Liver (tissue), 9 donors: ENCODE measurements around the gene RASGRP1. TPM values are rescaled to one million over a fixed set of nuclear protein-coding genes. Genes with fewer than 3 reads are reported as not detected.

Experiments
- DNase-seq: peaks from one replicate; pipeline ENCODE4 v3.0.0-alpha.2; 2017; ENCODE audit warnings: low spot score
- H3K27ac ChIP-seq, 2 donors: one replicate each; pipeline ENCODE4 v1.7.0; 2013; ENCODE audit warnings: inconsistent platforms in 2 of 2, low read length in 2 of 2, control low read depth in 1 of 2, low read depth in 1 of 2, mild to moderate bottlenecking in 1 of 2
- H3K27me3 ChIP-seq, 4 donors: one replicate each; pipeline versions ENCODE4 v1.6.1 to v1.7.0; 2013; ENCODE audit warnings: low read length in 3 of 4, inconsistent platforms in 1 of 4, mild to moderate bottlenecking in 1 of 4, moderate library complexity in 1 of 4; ENCODE audit not compliant: control insufficient read depth in 4 of 4, insufficient read depth in 4 of 4
- H3K36me3 ChIP-seq, 4 donors: one replicate each; pipeline versions ENCODE4 v1.6.1 to v1.7.0; 2013; ENCODE audit warnings: low read length in 3 of 4, mild to moderate bottlenecking in 3 of 4, low read depth in 1 of 4, moderate library complexity in 1 of 4; ENCODE audit not compliant: control insufficient read depth in 4 of 4, insufficient read depth in 3 of 4
- H3K4me1 ChIP-seq, 4 donors: one replicate each; pipeline versions ENCODE4 v1.6.1 to v1.7.0; 2013; ENCODE audit warnings: low read length in 3 of 4, mild to moderate bottlenecking in 3 of 4, moderate library complexity in 1 of 4; ENCODE audit not compliant: control insufficient read depth in 4 of 4, insufficient read depth in 4 of 4
- H3K4me3 ChIP-seq, 3 donors: one replicate each; pipeline versions ENCODE4 v1.6.1 to v1.7.0; 2013; ENCODE audit warnings: low read length in 3 of 3, control low read depth in 1 of 3, low read depth in 1 of 3, mild to moderate bottlenecking in 1 of 3
- H3K9ac ChIP-seq, 2 donors: one replicate each; pipeline ENCODE4 v1.7.0; 2013; ENCODE audit warnings: low read length in 2 of 2, mild to moderate bottlenecking in 2 of 2, moderate library complexity in 2 of 2, control low read depth in 1 of 2, low read depth in 1 of 2
- H3K9me3 ChIP-seq, 4 donors: one replicate each; pipeline versions ENCODE4 v1.6.1 to v1.7.0; 2013; ENCODE audit warnings: low read length in 3 of 4; ENCODE audit not compliant: control insufficient read depth in 4 of 4
- ATF3 ChIP-seq: IDR thresholded peaks from 2 replicates; pipeline ENCODE4 v1.6.1; 2016; ENCODE audit warnings: antibody characterized with exemption
- CTCF ChIP-seq: fragments of 150-350 bp; IDR thresholded peaks from 2 replicates; pipeline ENCODE4 v1.5.1; 2017; ENCODE audit warnings: improper control_type of control experiment, low read depth, low read length; ENCODE audit not compliant: missing input control
- EGR1 ChIP-seq, 2 donors: IDR thresholded peaks; 2 replicates each; pipeline ENCODE4 v1.6.1; 2016 to 2018; ENCODE audit warnings: antibody characterized with exemption in 2 of 2, low read depth in 2 of 2
- FOXA2 ChIP-seq: IDR thresholded peaks from 2 replicates; pipeline ENCODE4 v1.6.1; 2016; ENCODE audit warnings: antibody characterized with exemption
- HNF4G ChIP-seq: IDR thresholded peaks from 2 replicates; pipeline ENCODE4 v1.6.1; 2016; ENCODE audit warnings: antibody characterized with exemption
- JUND ChIP-seq, 2 donors: IDR thresholded peaks; 2 replicates each; pipeline ENCODE4 v1.6.1; 2016; ENCODE audit warnings: antibody characterized with exemption in 2 of 2
- NR2F2 ChIP-seq: IDR thresholded peaks from 2 replicates; pipeline ENCODE4 v1.6.1; 2016; ENCODE audit warnings: antibody characterized with exemption
- RAD21 ChIP-seq, 2 donors: IDR thresholded peaks; 2 replicates each; pipeline ENCODE4 v1.6.1; 2016; ENCODE audit warnings: antibody characterized with exemption in 2 of 2, mild to moderate bottlenecking in 2 of 2
- RXRA ChIP-seq, 2 donors: IDR thresholded peaks; 2 replicates each; pipeline ENCODE4 v1.6.1; 2017 to 2018; ENCODE audit warnings: antibody characterized with exemption in 2 of 2, mild to moderate bottlenecking in 1 of 2
- TAF1 ChIP-seq: conservative IDR thresholded peaks from 2 replicates; pipeline ENCODE4 v1.6.1; 2016; ENCODE audit warnings: antibody characterized with exemption, mild to moderate bottlenecking
- WGBS: extraction: QIAGEN DNeasy Blood & Tissue Kit; methylation state at CpG from one replicate; pipeline ENCODE4 v1.1.7; 2013; 5-methylcytosine and 5-hydroxymethylcytosine counted together
- polyA plus RNA-seq, 2 donors: library from polyadenylated mRNA; stranded (reverse) in 1 of 2; unstranded in 1 of 2; fragments of 200-250 nt in 1 of 2; fragments of >200 nt in 1 of 2; fragmentation: Nextera tagmentation in 1 of 2; extraction: Ambion mirVana in 1 of 2; gene quantifications; one replicate each; pipeline versions ENCODE4 v1.2.1 to v1.2.3, GENCODE V29; 2013 to 2015
- total RNA-seq, 2 donors: library from RNA; depleted of rRNA; stranded (reverse); fragments of >200 nt; gene quantifications; one replicate each; pipeline ENCODE4 v1.2.3, GENCODE V29; 2014
- TF ChIP-seq, protein P1 (sequence below): IDR thresholded peaks from 2 replicates; pipeline ENCODE4 v1.6.1; 2016; ENCODE audit warnings: antibody characterized with exemption
- TF ChIP-seq, protein P2 (sequence below): IDR thresholded peaks from 2 replicates; pipeline ENCODE4 v1.6.1; 2016; ENCODE audit warnings: antibody characterized with exemption
- TF ChIP-seq, protein P3 (sequence below): IDR thresholded peaks from 2 replicates; pipeline ENCODE4 v1.6.1; 2016; ENCODE audit warnings: antibody characterized with exemption, mild to moderate bottlenecking
- donor health status: healthy.
- donor health status: healthy.
- donor health status: healthy.
- donor health status: healthy.
- donor health status: healthy.

RASGRP1 gene
- total and polyA plus RNA-seq, 4 donors, result 0.17 to 0.75 (median 0.47) TPM

GRCh38 chr15:38611228-38611627 is 46.6 kb upstream of the RASGRP1 start (continued):
- no peak for TF ChIP-seq ATF3
- TF ChIP-seq TAF1, result no peak
- TF ChIP-seq JUND (IDR thresholded peaks at IDR 0.05), result no peak
- TF ChIP-seq CTCF, result no peak
- TF ChIP-seq, protein P1, sequence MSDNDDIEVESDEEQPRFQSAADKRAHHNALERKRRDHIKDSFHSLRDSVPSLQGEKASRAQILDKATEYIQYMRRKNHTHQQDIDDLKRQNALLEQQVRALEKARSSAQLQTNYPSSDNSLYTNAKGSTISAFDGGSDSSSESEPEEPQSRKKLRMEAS, result no peak

- Histone ChIP-seq H3K36me3 (no peaks in the 10 kb centered on the region), H3K4me1 (no peaks in the 10 kb centered on the region), H3K27me3 (no peaks in the 10 kb centered on the region), H3K9me3 (peaks cover 0 to 4% (median 0%) of the 10 kb centered on the region in 4 donors), H3K9ac (no peak overlapping the region), H3K27ac (no peak overlapping the region), H3K4me3 (no peak overlapping the region)
- no peak for DNase-seq
- TF ChIP-seq, protein P2, sequence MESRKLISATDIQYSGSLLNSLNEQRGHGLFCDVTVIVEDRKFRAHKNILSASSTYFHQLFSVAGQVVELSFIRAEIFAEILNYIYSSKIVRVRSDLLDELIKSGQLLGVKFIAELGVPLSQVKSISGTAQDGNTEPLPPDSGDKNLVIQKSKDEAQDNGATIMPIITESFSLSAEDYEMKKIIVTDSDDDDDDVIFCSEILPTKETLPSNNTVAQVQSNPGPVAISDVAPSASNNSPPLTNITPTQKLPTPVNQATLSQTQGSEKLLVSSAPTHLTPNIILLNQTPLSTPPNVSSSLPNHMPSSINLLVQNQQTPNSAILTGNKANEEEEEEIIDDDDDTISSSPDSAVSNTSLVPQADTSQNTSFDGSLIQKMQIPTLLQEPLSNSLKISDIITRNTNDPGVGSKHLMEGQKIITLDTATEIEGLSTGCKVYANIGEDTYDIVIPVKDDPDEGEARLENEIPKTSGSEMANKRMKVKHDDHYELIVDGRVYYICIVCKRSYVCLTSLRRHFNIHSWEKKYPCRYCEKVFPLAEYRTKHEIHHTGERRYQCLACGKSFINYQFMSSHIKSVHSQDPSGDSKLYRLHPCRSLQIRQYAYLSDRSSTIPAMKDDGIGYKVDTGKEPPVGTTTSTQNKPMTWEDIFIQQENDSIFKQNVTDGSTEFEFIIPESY, result no peak
- no peak for TF ChIP-seq HNF4G
- TF ChIP-seq RXRA (IDR thresholded peaks at IDR 0.05), result no peak
- no peak for TF ChIP-seq RAD21 (IDR thresholded peaks at IDR 0.05)
- TF ChIP-seq, protein P3, sequence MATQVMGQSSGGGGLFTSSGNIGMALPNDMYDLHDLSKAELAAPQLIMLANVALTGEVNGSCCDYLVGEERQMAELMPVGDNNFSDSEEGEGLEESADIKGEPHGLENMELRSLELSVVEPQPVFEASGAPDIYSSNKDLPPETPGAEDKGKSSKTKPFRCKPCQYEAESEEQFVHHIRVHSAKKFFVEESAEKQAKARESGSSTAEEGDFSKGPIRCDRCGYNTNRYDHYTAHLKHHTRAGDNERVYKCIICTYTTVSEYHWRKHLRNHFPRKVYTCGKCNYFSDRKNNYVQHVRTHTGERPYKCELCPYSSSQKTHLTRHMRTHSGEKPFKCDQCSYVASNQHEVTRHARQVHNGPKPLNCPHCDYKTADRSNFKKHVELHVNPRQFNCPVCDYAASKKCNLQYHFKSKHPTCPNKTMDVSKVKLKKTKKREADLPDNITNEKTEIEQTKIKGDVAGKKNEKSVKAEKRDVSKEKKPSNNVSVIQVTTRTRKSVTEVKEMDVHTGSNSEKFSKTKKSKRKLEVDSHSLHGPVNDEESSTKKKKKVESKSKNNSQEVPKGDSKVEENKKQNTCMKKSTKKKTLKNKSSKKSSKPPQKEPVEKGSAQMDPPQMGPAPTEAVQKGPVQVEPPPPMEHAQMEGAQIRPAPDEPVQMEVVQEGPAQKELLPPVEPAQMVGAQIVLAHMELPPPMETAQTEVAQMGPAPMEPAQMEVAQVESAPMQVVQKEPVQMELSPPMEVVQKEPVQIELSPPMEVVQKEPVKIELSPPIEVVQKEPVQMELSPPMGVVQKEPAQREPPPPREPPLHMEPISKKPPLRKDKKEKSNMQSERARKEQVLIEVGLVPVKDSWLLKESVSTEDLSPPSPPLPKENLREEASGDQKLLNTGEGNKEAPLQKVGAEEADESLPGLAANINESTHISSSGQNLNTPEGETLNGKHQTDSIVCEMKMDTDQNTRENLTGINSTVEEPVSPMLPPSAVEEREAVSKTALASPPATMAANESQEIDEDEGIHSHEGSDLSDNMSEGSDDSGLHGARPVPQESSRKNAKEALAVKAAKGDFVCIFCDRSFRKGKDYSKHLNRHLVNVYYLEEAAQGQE, result no peak
- WGBS, result 79% methylated on average over 7 of the region's 7 CpGs
Observed at GRCh38 chr15:38610748-38611147, 46.1 kb upstream of the RASGRP1 start.

DNA sequence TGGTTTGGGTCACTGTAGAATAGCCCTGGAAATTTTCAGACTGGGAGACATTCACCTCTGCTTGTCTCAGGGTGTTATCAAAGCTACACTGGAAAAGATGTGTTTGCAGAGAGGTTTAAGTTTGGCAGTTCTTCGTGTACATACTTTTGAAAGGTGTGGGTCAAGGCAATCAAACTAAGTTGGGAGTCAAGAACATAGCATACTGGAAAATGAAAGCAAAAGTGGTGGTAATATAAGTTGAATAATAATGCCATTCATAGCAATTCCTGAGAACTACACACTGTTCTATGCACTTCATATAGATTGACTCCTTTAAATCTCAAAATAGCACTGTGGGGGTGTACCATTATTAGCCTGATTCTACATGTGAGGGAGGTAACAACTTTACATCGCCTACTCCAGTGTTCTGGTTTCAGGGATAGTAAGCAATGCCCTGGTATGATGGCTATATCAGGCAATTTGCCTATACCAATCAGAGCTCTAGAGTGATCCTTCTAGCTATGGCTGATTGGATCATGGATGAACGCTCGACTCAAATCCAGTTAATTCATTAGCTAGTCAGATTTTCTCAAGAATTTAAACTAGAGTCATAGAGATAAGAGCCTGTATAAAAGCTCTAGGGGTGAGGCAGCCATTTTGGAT is 44.6 kb upstream of the RASGRP1 start:
- H3K4me1 ChIP-seq, result no peaks in the 10 kb centered on the region
- H3K9me3 ChIP-seq, result peaks cover 0 to 4% (median 0%) of the 10 kb centered on the region in 4 donors
- H3K27me3 ChIP-seq, result no peaks in the 10 kb centered on the region
- H3K36me3 ChIP-seq, result no peaks in the 10 kb centered on the region
- DNase-seq, result no peak
- no peak overlapping the region for H3K4me3 ChIP-seq
- no peak overlapping the region for H3K9ac ChIP-seq
- no peak for TF ChIP-seq NR2F2
- TF ChIP-seq EGR1 (IDR thresholded peaks at IDR 0.05; ENCODE audit: low read depth in 2 of 2), result no peak
- TF ChIP-seq HNF4G, result no peak
- no peak for TF ChIP-seq ATF3
- no peak for TF ChIP-seq FOXA2
- TF ChIP-seq CTCF, result no peak
- 73% methylated on average over 4 of the region's 4 CpGs for WGBS
- no peak overlapping the region for H3K27ac ChIP-seq
